GM12875 (cell line): ENCODE measurements around the gene ZSCAN5A.
"Not testable (repeated sequence)": the region's sequence is repeated elsewhere in the genome, so short reads cannot be mapped to it uniquely, and the experiment has no call there.

Experiments
- H3K4me3 ChIP-seq: one replicate; pipeline ENCODE4 v1.5.1; 2011; ENCODE audit warnings: low read depth, low read length, control low read depth
- CTCF ChIP-seq: IDR thresholded peaks from 2 replicates; pipeline ENCODE4 v1.5.1; 2011; ENCODE audit warnings: low read depth, mild to moderate bottlenecking, control low read depth, inconsistent platforms, low read length, moderate library complexity, borderline replicate concordance; ENCODE audit not compliant: insufficient read depth

ZSCAN5A gene

GRCh38 chr19:56312787-56313657 lies 1.6 kb downstream of the ZSCAN5A start:
- no peak for TF ChIP-seq CTCF
- no peak overlapping the region for H3K4me3 ChIP-seq

- no peak overlapping the region for H3K4me3 ChIP-seq
- no peak for TF ChIP-seq CTCF
Observed at GRCh38 chr19:56312342-56312741, 2.3 kb downstream of the ZSCAN5A start.

- H3K4me3 ChIP-seq = no peak overlapping the region
- TF ChIP-seq CTCF = no peak
Observed at GRCh38 chr19:56310462-56310861, 4.2 kb downstream of the ZSCAN5A start.

- peak; percentile 98 for TF ChIP-seq CTCF
- H3K4me3 ChIP-seq = no peak overlapping the region
Observed at GRCh38 chr19:56309511-56310185, 5.0 kb downstream of the ZSCAN5A start.

- no peak overlapping the region for H3K4me3 ChIP-seq
- no peak for TF ChIP-seq CTCF
Observed at GRCh38 chr19:56308792-56309191, 5.8 kb downstream of the ZSCAN5A start.

- not testable (repeated sequence) for H3K4me3 ChIP-seq
Observed at GRCh38 chr19:56307062-56307461, 7.6 kb downstream of the ZSCAN5A start.

GRCh38 chr19:56306016-56306415 lies 8.6 kb downstream of the ZSCAN5A start:
- TF ChIP-seq CTCF = no peak
- H3K4me3 ChIP-seq = no peak overlapping the region
